ENCODE results near the gene NDUFB6.

The NDUFB6 gene

DNA sequence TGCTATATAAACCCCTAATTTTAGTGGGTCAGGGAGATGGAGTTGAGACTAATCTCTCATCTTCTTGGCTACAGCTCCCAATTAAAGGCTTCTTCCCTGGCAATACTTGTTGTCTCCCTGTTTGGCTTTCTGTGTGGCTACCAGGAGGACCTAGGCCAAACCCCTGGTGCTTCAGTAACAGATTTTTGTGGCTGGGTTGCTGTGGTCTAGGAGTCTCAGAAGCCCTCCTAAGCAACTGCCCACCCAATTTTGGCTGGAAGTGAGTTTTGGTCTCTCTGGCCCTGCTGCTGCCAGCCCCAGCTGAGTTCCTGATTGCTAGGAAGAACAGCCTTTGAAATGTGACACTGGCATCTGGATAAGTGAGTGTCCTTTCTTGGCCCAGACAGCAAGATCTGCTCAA is 56.7 kb downstream of the NDUFB6 start:
- no peak for DNase-seq

DNA sequence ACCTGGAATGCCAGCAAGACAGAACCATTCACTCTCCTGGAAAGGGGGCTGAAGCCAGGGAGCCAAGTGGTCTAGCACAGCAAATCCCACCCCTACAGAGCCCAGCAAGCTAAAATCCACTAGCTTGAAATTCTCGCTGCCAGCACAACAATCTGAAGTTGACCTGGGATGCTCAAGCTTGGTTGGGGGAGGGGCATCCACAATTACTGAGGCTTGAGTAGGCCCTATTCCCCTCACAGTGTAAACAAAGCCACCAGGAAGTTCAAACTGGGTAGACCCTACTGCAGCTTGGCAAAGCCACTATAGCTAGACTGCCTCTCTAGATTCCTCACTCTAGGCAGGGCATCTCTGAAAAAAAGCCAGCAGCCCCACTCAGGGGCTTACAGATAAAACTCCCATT is 64.2 kb downstream of the NDUFB6 start:
- DNase-seq: no peak

GRCh38 chr9:32503008-32503407 is 70.0 kb downstream of the NDUFB6 start:
- DNase-seq: no peak

Measured in activated CD4-positive, alpha-beta T cell treated with anti-CD3 and anti-CD28 coated beads, Interleukin-2, amount 50 U/mL, for 1 hour (primary cell).